Activated T-cell treated with anti-CD3 and anti-CD28 coated beads, Interleukin-2, amount 50 U/mL, for 72 hours (primary cell): ENCODE measurements around the gene OR1N2. TPM values are rescaled to one million over a fixed set of nuclear protein-coding genes. Genes with fewer than 3 reads are reported as not detected.
"Not testable (repeated sequence)": the region's sequence is repeated elsewhere in the genome, so short reads cannot be mapped to it uniquely, and the experiment has no call there.

ENCODE experiments used
- ATAC-seq, 2 donors: fragments of 150-1000 bp; cut with Tn5 transposase; replicated peaks in 1 of 2; 2 replicates each; pipeline ENCODE4 v1.10.0; 2021; ENCODE audit warnings: moderate library complexity in 2 of 2, mild to moderate bottlenecking in 1 of 2
- DNase-seq, 2 donors: peaks; one replicate each; pipeline ENCODE4 v3.0.0; 2021 to 2022; ENCODE audit warnings: mixed read lengths in 1 of 2
- H3K27ac Mint-ChIP-seq: one replicate; pipeline ENCODE4 v1.8.0; 2022; ENCODE audit warnings: mild to moderate bottlenecking, moderate library complexity, mixed read lengths
- H3K27me3 Mint-ChIP-seq: one replicate; pipeline ENCODE4 v1.8.0; 2022; ENCODE audit warnings: low read depth, mixed read lengths
- H3K36me3 Mint-ChIP-seq, 2 donors: one replicate each; pipeline ENCODE4 v1.8.0; 2022; ENCODE audit warnings: mixed read lengths in 2 of 2, mild to moderate bottlenecking in 1 of 2; ENCODE audit not compliant: insufficient read depth in 2 of 2
- H3K4me1 Mint-ChIP-seq: one replicate; pipeline ENCODE4 v1.8.0; 2022; ENCODE audit warnings: low read depth, mixed read lengths
- H3K4me3 Mint-ChIP-seq, 2 donors: one replicate each; pipeline ENCODE4 v1.8.0; 2022; ENCODE audit warnings: mild to moderate bottlenecking in 2 of 2, mixed read lengths in 2 of 2, moderate library complexity in 2 of 2
- H3K9me3 Mint-ChIP-seq, 2 donors: one replicate each; pipeline ENCODE4 v1.8.0; 2022; ENCODE audit warnings: mixed read lengths in 2 of 2
- total RNA-seq, 2 donors: library from RNA; stranded (reverse); gene quantifications; one replicate each; pipeline ENCODE4 v1.2.3, GENCODE V29; 2022

OR1N2 gene
- total RNA-seq, 2 donors from 2014 or later: not detected

DNA sequence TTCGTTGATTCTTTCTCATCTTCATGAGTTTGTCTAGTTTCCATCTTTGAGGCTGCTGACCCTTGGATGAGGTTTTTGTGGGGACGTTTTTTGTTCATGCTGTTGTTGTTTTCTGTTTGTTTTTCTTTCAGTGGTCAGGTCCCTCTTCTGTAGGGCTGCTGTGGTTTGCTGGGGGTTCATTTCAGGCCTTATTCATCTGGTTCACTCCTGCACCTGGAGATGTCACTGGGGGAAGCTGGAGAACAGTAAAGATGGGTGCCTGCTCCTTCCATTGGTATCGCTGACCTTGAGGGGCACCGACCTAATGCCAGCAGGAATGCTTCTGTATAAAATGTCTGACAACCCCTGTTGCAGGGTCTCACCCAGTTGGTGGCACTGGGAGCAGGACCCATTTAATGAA is 8.5 kb downstream of the OR1N2 start:
- ATAC-seq (no peak), DNase-seq (no peak)
- H3K27me3 Mint-ChIP-seq: no peaks in the 10 kb centered on the region
- peaks cover 9% of the 10 kb centered on the region for H3K4me1 Mint-ChIP-seq
- H3K36me3 Mint-ChIP-seq: peaks cover 0 to 5% of the 10 kb centered on the region in 2 donors
- H3K9me3 Mint-ChIP-seq: peaks cover 8 to 9% of the 10 kb centered on the region in 2 donors
- H3K27ac Mint-ChIP-seq: no peak overlapping the region
- no peak overlapping the region for H3K4me3 Mint-ChIP-seq

DNA sequence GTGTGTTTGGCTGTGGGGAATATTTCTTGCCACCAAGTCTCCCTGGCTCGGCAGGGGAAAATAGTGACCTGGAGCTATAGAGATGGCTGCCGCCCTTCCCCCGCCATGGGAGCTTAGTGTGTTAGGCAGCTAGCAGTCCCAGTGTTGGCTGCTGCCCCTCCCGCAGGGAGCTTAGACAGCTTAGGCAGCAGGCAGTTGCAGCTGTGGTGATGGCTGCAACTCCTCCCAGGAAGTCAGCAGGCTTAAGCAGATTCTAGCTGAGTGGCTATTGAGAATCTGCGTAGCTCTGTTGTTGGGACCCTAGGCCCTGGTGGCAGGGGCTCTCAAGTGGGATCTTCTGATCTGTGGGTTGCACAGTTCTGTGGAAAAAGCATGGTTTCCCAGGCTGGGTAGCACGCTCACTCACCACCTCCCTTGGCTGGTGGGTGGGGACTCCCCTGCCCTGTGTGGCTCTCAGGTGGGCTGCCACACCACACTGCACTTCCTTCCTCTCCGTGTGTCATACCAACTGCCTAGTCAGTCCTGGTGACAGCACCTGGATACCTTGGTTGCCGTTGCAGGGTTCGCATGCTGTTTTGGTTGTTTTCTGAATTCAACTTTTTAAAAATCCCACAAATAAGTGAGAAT is 9.3 kb downstream of the OR1N2 start:
- Mint-ChIP-seq H3K27ac (no peak overlapping the region), H3K4me3 (no peak overlapping the region), H3K36me3 (peaks cover 0 to 5% of the 10 kb centered on the region in 2 donors), H3K27me3 (no peaks in the 10 kb centered on the region), H3K4me1 (peaks cover 9% of the 10 kb centered on the region), H3K9me3 (peaks cover 8 to 9% of the 10 kb centered on the region in 2 donors)
- DNase-seq (peak; percentile 23 to 52), ATAC-seq (peak; percentile 70 to 89)

DNA sequence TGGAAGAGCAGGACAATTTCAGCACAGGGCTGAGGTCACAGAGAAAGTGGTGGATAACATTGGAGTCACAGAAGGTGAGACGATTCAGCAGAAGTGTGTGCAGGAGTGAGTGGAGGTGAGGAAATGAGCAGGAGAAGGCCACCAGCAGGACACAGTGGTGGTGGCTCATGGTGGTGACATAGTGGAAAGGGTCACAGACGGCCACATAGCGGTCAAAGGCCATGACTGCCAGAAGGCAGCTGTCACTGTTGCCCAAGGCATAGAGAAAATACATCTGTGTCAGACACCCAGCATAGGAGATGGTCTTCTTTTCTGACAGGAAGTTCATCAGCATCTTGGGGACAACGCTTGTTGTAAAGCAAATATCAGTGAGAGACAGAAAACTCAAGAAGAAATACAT is 15.0 kb downstream of the OR1N2 start:
- DNase-seq: no peak

DNA sequence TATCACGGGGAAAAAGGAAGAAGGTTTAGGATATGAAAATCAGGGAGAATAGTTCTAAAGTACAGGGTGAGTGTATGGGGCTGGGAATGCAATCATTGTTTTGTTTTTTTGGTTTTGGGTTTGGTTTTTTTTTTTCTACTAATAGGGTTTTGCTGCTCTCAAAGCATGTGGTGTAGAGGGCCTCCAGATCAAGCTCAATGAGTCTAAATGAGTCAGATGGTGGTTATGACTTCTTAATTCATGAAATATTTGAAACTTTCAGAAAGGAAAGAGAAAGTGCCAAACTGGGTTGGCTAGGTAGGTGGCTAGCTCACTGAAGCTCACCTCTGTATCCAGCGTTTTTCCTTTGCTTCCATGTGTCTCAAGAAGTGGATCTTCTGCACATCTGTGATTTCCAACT is 19.5 kb downstream of the OR1N2 start:
- Mint-ChIP-seq H3K36me3 (peaks cover 0 to 2% of the 10 kb centered on the region in 2 donors), H3K4me3 (no peak overlapping the region), H3K27ac (no peak overlapping the region), H3K4me1 (peaks cover 13% of the 10 kb centered on the region), H3K27me3 (no peaks in the 10 kb centered on the region), H3K9me3 (no peaks in the 10 kb centered on the region)
- peak; percentile 91 to 97 for ATAC-seq
- DNase-seq: peak in 1 of 2 donors; percentile 24

More for the DNA sequence above, 15.0 kb downstream of the OR1N2 start:
- no peak for ATAC-seq
- Mint-ChIP-seq H3K27ac (no peak overlapping the region), H3K4me3 (no peak overlapping the region), H3K27me3 (no peaks in the 10 kb centered on the region), H3K4me1 (peaks cover 13% of the 10 kb centered on the region), H3K9me3 (no peaks in the 10 kb centered on the region), H3K36me3 (peaks cover 0 to 2% of the 10 kb centered on the region in 2 donors)

DNA sequence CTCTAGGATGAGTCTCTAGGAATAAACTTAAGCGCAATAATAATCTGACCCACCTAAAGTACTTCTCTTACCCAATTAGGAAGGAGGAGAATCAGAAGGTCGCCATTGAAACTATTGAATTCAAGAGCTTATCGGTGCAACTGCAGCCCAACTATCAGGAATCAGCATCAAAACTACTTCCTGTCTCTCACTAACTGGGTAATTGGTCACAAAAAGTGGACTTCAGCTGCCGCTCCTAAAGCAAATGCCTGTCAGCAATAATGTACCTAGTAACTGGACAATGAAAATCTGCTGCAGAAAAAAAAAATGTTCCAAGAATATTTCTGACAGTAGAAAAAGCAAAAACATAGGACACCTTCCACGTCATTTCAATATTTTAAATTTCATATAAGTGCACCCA is 27.0 kb downstream of the OR1N2 start:
- no peak for ATAC-seq
- DNase-seq: no peak
- H3K4me3 Mint-ChIP-seq: no peak overlapping the region
- H3K4me1 Mint-ChIP-seq: no peaks in the 10 kb centered on the region
- H3K27ac Mint-ChIP-seq: no peak overlapping the region
- H3K36me3 Mint-ChIP-seq: peaks cover 0 to 2% of the 10 kb centered on the region in 2 donors
- no peaks in the 10 kb centered on the region for H3K9me3 Mint-ChIP-seq
- no peaks in the 10 kb centered on the region for H3K27me3 Mint-ChIP-seq

DNA sequence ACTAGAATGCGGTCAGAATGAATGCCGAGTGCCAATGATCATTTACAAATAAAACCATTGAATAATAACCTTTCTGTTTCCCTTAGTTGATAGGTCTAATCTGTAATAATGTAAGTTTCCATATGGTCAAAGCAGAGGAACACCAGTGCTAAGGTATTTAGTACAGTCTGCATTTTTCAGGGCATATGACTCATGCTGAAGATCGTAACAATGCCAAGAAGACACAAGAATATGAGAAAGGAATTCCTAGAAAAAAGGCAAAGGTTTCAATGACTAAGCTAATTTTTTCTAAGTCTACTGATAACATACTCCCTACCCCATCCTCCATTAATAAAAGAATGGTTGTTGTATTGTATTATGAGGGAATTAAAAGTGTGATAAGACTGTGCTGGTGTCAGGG is 27.4 kb downstream of the OR1N2 start:
- H3K9me3 Mint-ChIP-seq: no peaks in the 10 kb centered on the region
- ATAC-seq (no peak), DNase-seq (no peak)
- H3K4me3 Mint-ChIP-seq: no peak overlapping the region
- H3K27ac Mint-ChIP-seq: no peak overlapping the region
- H3K27me3 Mint-ChIP-seq: no peaks in the 10 kb centered on the region
- H3K4me1 Mint-ChIP-seq: no peaks in the 10 kb centered on the region
- peaks cover 0 to 2% of the 10 kb centered on the region in 2 donors for H3K36me3 Mint-ChIP-seq

DNA sequence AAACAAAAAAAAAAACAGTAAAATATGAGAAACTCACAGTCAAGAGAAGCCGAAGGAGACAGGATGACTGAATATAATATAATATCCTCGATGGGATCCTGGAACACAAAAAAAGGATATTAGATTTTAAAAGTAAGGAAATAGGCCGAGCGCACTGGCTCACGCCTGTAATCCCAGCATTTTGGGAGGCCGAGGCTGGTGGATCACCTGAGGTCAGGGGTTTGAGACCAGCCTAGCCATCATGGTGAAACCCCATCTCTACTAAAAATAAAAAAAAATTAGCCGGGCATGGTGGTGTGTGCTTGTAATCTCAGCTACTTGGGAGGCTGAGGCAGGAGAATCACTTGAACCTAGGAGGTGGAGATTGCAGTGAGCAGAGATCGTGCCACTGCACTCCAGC is 30.4 kb downstream of the OR1N2 start, which contains the start of gene OR1L8:
TSS of gene OR1L8 (minus strand) at position 101 of the 400 bp plus-strand sequence. CDS start 14,907 bp downstream, outside the sequence.
- ATAC-seq, DNase-seq, H3K36me3 Mint-ChIP-seq, H3K27ac Mint-ChIP-seq, H3K4me1 Mint-ChIP-seq, H3K4me3 Mint-ChIP-seq, H3K9me3 Mint-ChIP-seq, H3K27me3 Mint-ChIP-seq: not testable (repeated sequence)

Other genes with a start within 250 kb of the OR1N2 start
- under 1 TPM; 0.17 to 0.58 TPM for gene PTGS1, start 182.1 kb upstream of the OR1N2 start, total RNA-seq
- not detected for gene OR1J1, start 75.2 kb upstream of the OR1N2 start, total RNA-seq
- not detected for gene OR1J2, start 42.3 kb upstream of the OR1N2 start, total RNA-seq
- under 1 TPM in 1 of 2 donors, not detected in 1; 0.26 TPM for gene OR1J4, start 34.0 kb upstream of the OR1N2 start, total RNA-seq
- gene OR1N1, start 25.8 kb upstream of the OR1N2 start, total RNA-seq: not detected
- not detected for gene OR1L8, start 30.3 kb downstream of the OR1N2 start, total RNA-seq
- under 1 TPM in 1 of 2 donors, not detected in 1; 0.26 TPM for gene OR1Q1, start 61.6 kb downstream of the OR1N2 start, total RNA-seq
- gene OR1B1, start 104.5 kb downstream of the OR1N2 start, total RNA-seq: not detected
- not detected for gene OR1L1, start 108.6 kb downstream of the OR1N2 start, total RNA-seq
- not detected for gene OR1L3, start 122.0 kb downstream of the OR1N2 start, total RNA-seq
- gene OR1L4, start 170.9 kb downstream of the OR1N2 start, total RNA-seq: not detected
- not detected for gene OR1L6, start 189.2 kb downstream of the OR1N2 start, total RNA-seq
- gene OR5C1, start 235.8 kb downstream of the OR1N2 start, total RNA-seq: not detected
- not detected for gene OR1K1, start 247.0 kb downstream of the OR1N2 start, total RNA-seq